HEK293T (cell line): Measurements from ENCODE around the gene MRGPRF.

Source experiments
- ARNT ChIP-seq: fragments of 450-650 bp; IDR thresholded peaks from 2 replicates; pipeline ENCODE4 v1.6.1; 2017; ENCODE audit warnings: mild to moderate bottlenecking
- CTBP1 ChIP-seq: fragments of 450-650 bp; IDR thresholded peaks from 2 replicates; pipeline ENCODE4 v1.6.1; 2016; ENCODE audit warnings: borderline replicate concordance
- ELF4 ChIP-seq: fragments of 450-650 bp; IDR thresholded peaks from 2 replicates; pipeline ENCODE4 v1.6.1; 2017; ENCODE audit warnings: antibody characterized with exemption
- FOXA1 ChIP-seq: fragments of 450-650 bp; IDR thresholded peaks from 2 replicates; pipeline ENCODE4 v1.6.1; 2016; ENCODE audit warnings: mild to moderate bottlenecking
- FOXK2 ChIP-seq: fragments of 450-650 bp; IDR thresholded peaks from 2 replicates; pipeline ENCODE4 v1.6.1; 2016; ENCODE audit warnings: mild to moderate bottlenecking
- FOXM1 ChIP-seq: fragments of 450-650 bp; IDR thresholded peaks from 2 replicates; pipeline ENCODE4 v1.6.1; 2017; ENCODE audit warnings: mild to moderate bottlenecking, borderline replicate concordance
- SP1 ChIP-seq: fragments of 450-650 bp; IDR thresholded peaks from 2 replicates; pipeline ENCODE4 v1.6.1; 2017
- SUZ12 ChIP-seq: fragments of 450-650 bp; IDR thresholded peaks from 2 replicates; pipeline ENCODE4 v1.6.1; 2016; ENCODE audit warnings: mild to moderate bottlenecking
- TF ChIP-seq, protein P1 (sequence below): fragments of 450-650 bp; IDR thresholded peaks from 2 replicates; pipeline ENCODE4 v1.6.1; 2016

DNA sequence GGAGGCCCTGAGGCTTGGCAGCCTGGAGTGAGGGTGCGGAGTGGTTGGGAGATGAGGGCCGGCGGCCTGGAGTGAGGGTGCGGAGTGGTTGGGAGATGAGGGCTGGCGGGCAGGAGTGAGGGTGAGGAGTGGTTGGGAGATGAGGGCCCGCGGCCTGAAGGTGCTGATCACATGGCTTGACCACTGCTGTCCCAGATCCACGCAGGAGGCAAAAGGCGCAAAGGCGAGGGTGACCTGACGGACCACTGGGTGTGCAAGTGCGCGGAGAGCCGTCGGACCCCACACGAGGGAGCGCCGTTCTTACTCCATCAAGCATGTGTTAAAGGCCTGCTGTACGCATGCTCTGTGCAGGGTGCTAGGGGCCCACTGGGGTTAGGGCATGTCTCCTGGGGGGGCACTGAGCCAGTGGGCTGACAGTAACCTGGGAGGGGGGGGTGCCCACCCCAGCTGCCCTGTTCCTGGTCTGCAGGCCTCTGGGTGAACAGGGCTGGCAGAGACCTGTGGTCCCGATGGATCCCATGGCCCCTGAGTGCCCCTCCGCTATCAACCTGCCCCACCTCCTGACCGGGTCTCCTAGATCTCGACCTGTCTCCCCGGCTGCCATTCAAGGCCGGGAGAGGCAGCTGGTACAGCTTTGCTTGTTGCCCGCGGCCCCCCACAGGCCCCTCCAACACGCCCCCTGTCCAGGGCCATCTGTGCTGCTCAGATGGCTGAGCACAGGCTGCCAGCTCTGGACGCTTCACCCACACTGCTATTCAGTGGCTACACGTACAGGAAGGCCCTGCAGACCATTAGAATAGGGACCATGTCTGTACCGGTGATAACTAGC lies 53.4 kb downstream of the MRGPRF start:
- no peak for TF ChIP-seq SP1
- TF ChIP-seq FOXA1, result no peak
- TF ChIP-seq FOXK2, result no peak
- no peak for TF ChIP-seq ARNT
- no peak for TF ChIP-seq ELF4
- no peak for TF ChIP-seq FOXM1
- TF ChIP-seq, protein P1, sequence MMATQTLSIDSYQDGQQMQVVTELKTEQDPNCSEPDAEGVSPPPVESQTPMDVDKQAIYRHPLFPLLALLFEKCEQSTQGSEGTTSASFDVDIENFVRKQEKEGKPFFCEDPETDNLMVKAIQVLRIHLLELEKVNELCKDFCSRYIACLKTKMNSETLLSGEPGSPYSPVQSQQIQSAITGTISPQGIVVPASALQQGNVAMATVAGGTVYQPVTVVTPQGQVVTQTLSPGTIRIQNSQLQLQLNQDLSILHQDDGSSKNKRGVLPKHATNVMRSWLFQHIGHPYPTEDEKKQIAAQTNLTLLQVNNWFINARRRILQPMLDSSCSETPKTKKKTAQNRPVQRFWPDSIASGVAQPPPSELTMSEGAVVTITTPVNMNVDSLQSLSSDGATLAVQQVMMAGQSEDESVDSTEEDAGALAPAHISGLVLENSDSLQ, result no peak
- TF ChIP-seq SUZ12, result no peak
- TF ChIP-seq CTBP1, result no peak
